ENCODE measurements around the gene ACBD4. TPM values are rescaled to one million over a fixed set of nuclear protein-coding genes. Genes with fewer than 3 reads are reported as not detected.

Gene ACBD4
- total RNA-seq, 1 experiment from 2014 or later: 7.7 TPM

- BruUV-seq (replicated peaks): no TSS peak
- Histone ChIP-seq H3K36me3 (ENCODE audit: control insufficient read depth, insufficient read depth, low read length) (no peaks in the 10 kb centered on the region), H3K9me3 (ENCODE audit: control insufficient read depth, insufficient read depth, low read depth, low read length) (no peaks in the 10 kb centered on the region), H3K27me3 (ENCODE audit: control insufficient read depth, insufficient read depth, low read length) (no peaks in the 10 kb centered on the region), H3K4me1 (ENCODE audit: control insufficient read depth, insufficient read depth, low read length) (peaks cover 8% of the 10 kb centered on the region; the same call in 1 of the 2 replicates), H3K4me3 (ENCODE audit: low read depth in 2 of 2, low read length in 2 of 2) (no peak overlapping the region), H3K27ac (ENCODE audit: low read length) (no peak overlapping the region)
- in situ Hi-C loops (cut with HindIII; ENCODE audit: low pct_unique_long_range_greater_than_20kb, low sequenced_read_pairs) (no loop called here), intact Hi-C loops (cut with micrococcal nuclease; ENCODE audit: unreplicated experiment) (no loop called here)
- ChIA-PET CTCF (no interaction called here), POLR2A (no interaction called here)
- ATAC-seq (no peak), DNase-seq (ENCODE audit: low read depth, low spot score) (no peak)
- TF ChIP-seq SIN3A (IDR thresholded peaks at IDR 0.05; ENCODE audit: borderline replicate concordance, insufficient read depth, low read depth, low read length): no peak
- no peak for TF ChIP-seq REST (IDR thresholded peaks at IDR 0.05; ENCODE audit: insufficient read depth in 1 of 2, low read depth in 2 of 2, low read length in 1 of 2)
- TF ChIP-seq TCF7L2 (IDR thresholded peaks at IDR 0.05; ENCODE audit: low read depth, low read length): no peak
- TF ChIP-seq POLR2AphosphoS5 (IDR thresholded peaks at IDR 0.05; ENCODE audit: low read depth, low read length): no peak
- TF ChIP-seq CTCF (IDR thresholded peaks at IDR 0.05): no peak
Measured at GRCh38 chr17:45138911-45139532, 3.5 kb downstream of the ACBD4 start.

GRCh38 chr17:45139533-45139920 is 4.0 kb downstream of the ACBD4 start:
- DNase-seq (ENCODE audit: low read depth, low spot score) (no peak), ATAC-seq (no peak)
- no peaks in the 10 kb centered on the region for H3K27me3 ChIP-seq (ENCODE audit: control insufficient read depth, insufficient read depth, low read length)
- H3K4me3 ChIP-seq (ENCODE audit: low read depth in 2 of 2, low read length in 2 of 2): no peak overlapping the region
- H3K9me3 ChIP-seq (ENCODE audit: control insufficient read depth, insufficient read depth, low read depth, low read length): no peaks in the 10 kb centered on the region
- H3K27ac ChIP-seq (ENCODE audit: low read length): no peak overlapping the region
- H3K4me1 ChIP-seq (ENCODE audit: control insufficient read depth, insufficient read depth, low read length): peaks cover 8% of the 10 kb centered on the region; the same call in 1 of the 2 replicates
- ChIA-PET CTCF (no interaction called here), POLR2A (no interaction called here)
- no peak for TF ChIP-seq REST (IDR thresholded peaks at IDR 0.05; ENCODE audit: insufficient read depth in 1 of 2, low read depth in 2 of 2, low read length in 1 of 2)
- no peak for TF ChIP-seq TCF7L2 (IDR thresholded peaks at IDR 0.05; ENCODE audit: low read depth, low read length)
- no peak for TF ChIP-seq CTCF (IDR thresholded peaks at IDR 0.05)
- no peak for TF ChIP-seq SIN3A (IDR thresholded peaks at IDR 0.05; ENCODE audit: borderline replicate concordance, insufficient read depth, low read depth, low read length)
- no peak for TF ChIP-seq POLR2AphosphoS5 (IDR thresholded peaks at IDR 0.05; ENCODE audit: low read depth, low read length)
- no peaks in the 10 kb centered on the region for H3K36me3 ChIP-seq (ENCODE audit: control insufficient read depth, insufficient read depth, low read length)
- intact Hi-C loops (cut with micrococcal nuclease; ENCODE audit: unreplicated experiment) (no loop called here), in situ Hi-C loops (cut with HindIII; ENCODE audit: low pct_unique_long_range_greater_than_20kb, low sequenced_read_pairs) (no loop called here)
- BruUV-seq (replicated peaks): no TSS peak

Data from Panc1 (cell line).